HepG2 (cell line): ENCODE measurements around the gene STARD10. TPM values are rescaled to one million over a fixed set of nuclear protein-coding genes. Genes with fewer than 3 reads are reported as not detected.

ENCODE experiments used
- ARID2 ChIP-seq: sonication (generic); formaldehyde crosslinking; IDR thresholded peaks from 2 replicates; pipeline ENCODE4 v1.8.1; 2022; ENCODE audit warnings: mild to moderate bottlenecking, missing genetic modification reagents, borderline replicate concordance
- ATF4 ChIP-seq, 2 experiments: fragments of 450-650 bp in 1 of 2; sonication (generic) in 1 of 2; formaldehyde crosslinking; IDR thresholded peaks; 2 replicates each; pipeline versions ENCODE4 v1.5.0 to v1.8.0; 2020 to 2022; ENCODE audit warnings: mild to moderate bottlenecking in 1 of 2, missing genetic modification reagents in 1 of 2
- CCAR2 ChIP-seq: fragments of 200-400 bp; formaldehyde crosslinking; optimal IDR thresholded peaks from 2 replicates; pipeline ENCODE3; 2018; ENCODE audit warnings: low read depth, mild to moderate bottlenecking, low read length, moderate library complexity
- ELK4 ChIP-seq: sonication (generic); formaldehyde crosslinking; IDR thresholded peaks from 2 replicates; pipeline ENCODE4 v1.9.0; 2021; ENCODE audit warnings: missing genetic modification reagents, borderline replicate concordance
- HIC2 ChIP-seq: sonication (generic); formaldehyde crosslinking; IDR thresholded peaks from 2 replicates; pipeline ENCODE4 v1.9.0; 2022; ENCODE audit warnings: low read depth, missing genetic modification reagents
- NFE2L2 ChIP-seq: fragments of 150-350 bp; IDR thresholded peaks from 2 replicates; pipeline ENCODE4 v1.6.1; 2014; ENCODE audit warnings: low read length
- NKX3-1 ChIP-seq: sonication (generic); formaldehyde crosslinking; IDR thresholded peaks from 2 replicates; pipeline ENCODE4 v1.5.0; 2020; ENCODE audit warnings: missing genetic modification reagents
- NPAS2 ChIP-seq: sonication (generic); formaldehyde crosslinking; IDR thresholded peaks from 2 replicates; pipeline ENCODE4 v1.8.0; 2022; ENCODE audit warnings: mild to moderate bottlenecking, missing genetic modification reagents, borderline replicate concordance
- NR1H2 ChIP-seq: sonication (generic); formaldehyde crosslinking; IDR thresholded peaks from 2 replicates; pipeline ENCODE4 v1.8.1; 2022; ENCODE audit warnings: low read depth, missing genetic modification reagents, borderline replicate concordance
- NR2F1 ChIP-seq, 2 experiments: fragments of 450-650 bp in 1 of 2; formaldehyde crosslinking in 1 of 2; IDR thresholded peaks; 2 replicates each; pipeline versions ENCODE4 v1.5.0 to v1.6.1; 2016 to 2020; ENCODE audit warnings: mild to moderate bottlenecking in 1 of 2, missing compliant biosample characterization in 1 of 2, missing genetic modification reagents in 1 of 2, moderate library complexity in 1 of 2
- RAD21 ChIP-seq: fragments of 450-650 bp; formaldehyde crosslinking; IDR thresholded peaks from 2 replicates; pipeline ENCODE4 v1.5.0; 2020; ENCODE audit warnings: mild to moderate bottlenecking
- RORA ChIP-seq: sonication (generic); formaldehyde crosslinking; IDR thresholded peaks from 2 replicates; pipeline ENCODE4 v1.5.0; 2020; ENCODE audit warnings: mild to moderate bottlenecking, missing genetic modification reagents, moderate library complexity
- TOE1 ChIP-seq: sonication (generic); formaldehyde crosslinking; IDR thresholded peaks from 2 replicates; pipeline ENCODE4 v1.4.0; 2020; ENCODE audit warnings: mild to moderate bottlenecking, missing genetic modification reagents
- TSC22D2 ChIP-seq: sonication (generic); formaldehyde crosslinking; IDR thresholded peaks from 2 replicates; pipeline ENCODE4 v1.5.1; 2020; ENCODE audit warnings: missing genetic modification reagents, mild to moderate bottlenecking, borderline replicate concordance
- U2AF1 ChIP-seq: fragments of 200-400 bp; formaldehyde crosslinking; optimal IDR thresholded peaks from 2 replicates; pipeline ENCODE3; 2017; ENCODE audit warnings: mild to moderate bottlenecking, low read depth, low read length
- ZBTB8A ChIP-seq: sonication (generic); formaldehyde crosslinking; IDR thresholded peaks from 2 replicates; pipeline ENCODE4 v1.4.0; 2020; ENCODE audit warnings: mild to moderate bottlenecking, low read depth, missing genetic modification reagents, borderline replicate concordance
- ZNF256 ChIP-seq: sonication (generic); formaldehyde crosslinking; conservative IDR thresholded peaks from 2 replicates; pipeline ENCODE4 v1.4.0; 2020; ENCODE audit warnings: missing genetic modification reagents
- ZNF282 ChIP-seq: fragments of 450-650 bp; IDR thresholded peaks from 2 replicates; pipeline ENCODE4 v1.6.1; 2018; ENCODE audit not compliant: partially characterized antibody
- ZNF574 ChIP-seq: sonication (generic); formaldehyde crosslinking; IDR thresholded peaks from 2 replicates; pipeline ENCODE4 v1.4.0; 2020; ENCODE audit warnings: missing genetic modification reagents
- ZNF607 ChIP-seq: sonication (generic); formaldehyde crosslinking; IDR thresholded peaks from 2 replicates; pipeline ENCODE4 v1.5.1; 2020; ENCODE audit warnings: missing genetic modification reagents, mild to moderate bottlenecking, borderline replicate concordance
- ZNF614 ChIP-seq: IDR thresholded peaks from 2 replicates; pipeline ENCODE4 v1.6.1; 2018; ENCODE audit warnings: missing biosample characterization, missing genetic modification reagents, inconsistent platforms, borderline replicate concordance
- ZNF7 ChIP-seq: IDR thresholded peaks from 2 replicates; pipeline ENCODE4 v1.6.1; 2016; ENCODE audit warnings: missing biosample characterization, missing genetic modification reagents
- ZUFSP ChIP-seq: sonication (generic); formaldehyde crosslinking; IDR thresholded peaks from 2 replicates; pipeline ENCODE4 v1.9.0; 2021; ENCODE audit warnings: missing genetic modification reagents, mild to moderate bottlenecking, borderline replicate concordance
- polyA plus RNA-seq, 8 experiments: library from polyadenylated mRNA; depleted of rRNA in 3 of 8; stranded (reverse) in 7 of 8; unstranded in 1 of 8; fragments of >200 nt; fragmentation: Illumina TruSeq in 4 of 8; extraction: Trizol in 4 of 8; gene quantifications; 2 replicates each; pipeline versions ENCODE4 v1.2.1 to v1.2.3, GENCODE V29; 2011 to 2016; ENCODE audit warnings: low read depth in 4 of 8, missing spikeins in 1 of 8, mixed read lengths in 1 of 8; ENCODE audit not compliant: insufficient read depth in 1 of 8
- total RNA-seq, 5 experiments: library from RNA; depleted of rRNA; stranded (reverse); fragments of >200 nt; fragmentation: Illumina TruSeq; extraction: Trizol; gene quantifications; 2 replicates each; pipeline ENCODE4 v1.2.3, GENCODE V29; 2016; ENCODE audit warnings: low read depth in 1 of 5

The STARD10 gene
- total and polyA plus RNA-seq, 2 of the 13 experiments (the other 11 are each of a cell fraction or from before 2014, with no cell fraction given), result 260 to 341 TPM

GRCh38 chr11:72750086-72750485 is 43.8 kb downstream of the STARD10 start (continued):
- TF ChIP-seq ATF4 (CRISPR knock-in tag; IDR thresholded peaks at IDR 0.05), result no peak
- TF ChIP-seq RAD21, result no peak
- peak; percentile 11 for TF ChIP-seq U2AF1
- TF ChIP-seq HIC2 (CRISPR knock-in tag), result no peak
- no peak for TF ChIP-seq ZNF256
- no peak for TF ChIP-seq RORA (CRISPR knock-in tag)
- TF ChIP-seq TOE1 (CRISPR knock-in tag), result no peak
- TF ChIP-seq ZNF282, result no peak
- no peak for TF ChIP-seq NPAS2 (CRISPR knock-in tag)
- no peak for TF ChIP-seq NR1H2
- TF ChIP-seq ARID2 (CRISPR knock-in tag), result no peak
- TF ChIP-seq ZNF7, result no peak
- no peak for TF ChIP-seq NFE2L2
- peak in 1 of 2 experiments; percentile 51; a peak in 1 of 4 replicates for TF ChIP-seq NR2F1 (CRISPR knock-in tag; IDR thresholded peaks at IDR 0.05)
- no peak for TF ChIP-seq ELK4 (CRISPR knock-in tag)
- TF ChIP-seq ZUFSP (CRISPR knock-in tag), result no peak
- peak; percentile 32; the same call in 1 of the 2 replicates for TF ChIP-seq ZNF574 (CRISPR knock-in tag)
- no peak for TF ChIP-seq CCAR2
- no peak for TF ChIP-seq NKX3-1
- TF ChIP-seq ZNF614 (CRISPR knock-in tag), result peak; percentile 43; the same call in 1 of the 2 replicates
- TF ChIP-seq TSC22D2, result no peak
- no peak for TF ChIP-seq ZBTB8A (CRISPR knock-in tag)
- TF ChIP-seq ZNF607 (CRISPR knock-in tag), result no peak
